EH (cell line): ENCODE data around the gene C4BPB.

Source experiments
- DNase-seq: peaks from one replicate; pipeline ENCODE4 v3.0.0-alpha.2; 2015; ENCODE audit warnings: low read depth

The C4BPB gene

GRCh38 chr1:207145401-207146058, 56.9 kb downstream of the C4BPB start:
- no peak for DNase-seq
